Activated gamma-delta T cell (primary cell): ENCODE data around the gene HSPA1B.

ENCODE experiments used
- DNase-seq: peaks from one replicate; lab custom pipeline; 2025; lab: John Stamatoyannopoulos, UW

Gene HSPA1B

DNA sequence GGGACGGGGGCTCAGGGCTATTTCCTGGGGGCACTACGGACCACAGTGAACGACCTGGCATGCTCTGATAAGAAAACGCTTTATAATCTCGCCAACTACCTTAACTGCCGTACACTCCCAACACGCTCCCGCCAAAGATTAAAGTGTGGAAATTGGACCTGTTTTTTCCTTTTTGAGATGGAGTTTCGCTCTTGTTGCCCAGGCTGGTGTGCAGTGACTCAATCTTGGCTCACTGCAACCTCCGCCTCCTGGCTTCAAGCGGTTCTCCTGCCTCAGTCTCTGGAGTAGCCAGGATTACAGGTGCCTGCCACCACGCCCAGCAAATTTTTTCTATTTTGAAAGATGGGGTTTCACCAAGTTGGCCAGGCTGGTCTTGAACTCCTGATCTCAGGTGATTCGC, 51.6 kb downstream of the HSPA1B start:
- no peak for DNase-seq
